Colonic mucosa (tissue), 4 donors: ENCODE results near the gene RABEPK. TPM values are rescaled to one million over a fixed set of nuclear protein-coding genes. Genes with fewer than 3 reads are reported as not detected.
"Not testable (repeated sequence)": the region's sequence is repeated elsewhere in the genome, so short reads cannot be mapped to it uniquely, and the experiment has no call there.

ENCODE experiments used
- DNase-seq: peaks from one replicate; pipeline ENCODE4 v3.0.0-alpha.2; 2020
- H3K27ac ChIP-seq: fragments of 200-600 bp; one replicate; pipeline ENCODE4 v1.8.0; 2021
- H3K27me3 ChIP-seq: fragments of 200-600 bp; one replicate; pipeline ENCODE4 v1.8.0; 2021
- H3K36me3 ChIP-seq: fragments of 200-600 bp; one replicate; pipeline ENCODE4 v1.8.0; 2021
- H3K4me1 ChIP-seq: fragments of 200-600 bp; one replicate; pipeline ENCODE4 v1.8.0; 2021; ENCODE audit warnings: mild to moderate bottlenecking
- H3K4me3 ChIP-seq: fragments of 200-600 bp; one replicate; pipeline ENCODE4 v1.8.0; 2021
- H3K9ac ChIP-seq, 2 donors: one replicate each; pipeline ENCODE4 v1.7.0; 2013; ENCODE audit warnings: control low read depth in 2 of 2, low read depth in 2 of 2, low read length in 2 of 2
- H3K9me3 ChIP-seq: fragments of 200-600 bp; one replicate; pipeline ENCODE4 v1.8.0; 2021
- CTCF ChIP-seq: fragments of 200-600 bp; IDR thresholded peaks from one replicate; pipeline ENCODE4 v1.8.0; 2022; ENCODE audit warnings: antibody characterized with exemption, mild to moderate bottlenecking
- intact Hi-C: fragments of 100-400 bp; cut with DNase I; formaldehyde crosslinking; loops from one replicate; pipeline ENCODE4 v1.14.1; 2022
- total RNA-seq, 2 donors: library from RNA; stranded (reverse); fragmentation: NEBNext Ultra II Directional in 1 of 2; extraction: Animal tissue kit (Norgen Biotek cat#: 25700) in 1 of 2; gene quantifications; one replicate each; pipeline ENCODE4 v1.2.1, GENCODE V29; 2021
- donor health status: healthy.
- donor health status: DM: no; HTN: no; CAD: no.
- donor health status: DM: no; HTN: no; CAD: no.

The RABEPK gene
- total RNA-seq, 2 donors from 2014 or later, result 8.0 to 17.2 TPM

GRCh38 chr9:125177888-125178287, 22.5 kb upstream of the RABEPK start:
- Histone ChIP-seq H3K4me1 (peaks cover 4% of the 10 kb centered on the region), H3K9ac (no peak overlapping the region)
- intact Hi-C loops, result no loop called here

GRCh38 chr9:125179776-125180175, 20.6 kb upstream of the RABEPK start:
- H3K36me3 ChIP-seq, H3K4me3 ChIP-seq, H3K9ac ChIP-seq, H3K27ac ChIP-seq, intact Hi-C loops, DNase-seq, H3K9me3 ChIP-seq, H3K27me3 ChIP-seq: not testable (repeated sequence)
- H3K4me1 ChIP-seq, result peaks cover 11% of the 10 kb centered on the region

More at GRCh38 chr9:125177888-125178287, 22.5 kb upstream of the RABEPK start:
- Histone ChIP-seq H3K4me3 (no peak overlapping the region), H3K27me3 (no peaks in the 10 kb centered on the region), H3K36me3 (no peaks in the 10 kb centered on the region), H3K27ac (no peak overlapping the region), H3K9me3 (no peaks in the 10 kb centered on the region)
- DNase-seq, result no peak
- no peak for TF ChIP-seq CTCF

GRCh38 chr9:125180876-125181275, 19.5 kb upstream of the RABEPK start:
- Histone ChIP-seq H3K27ac (no peak overlapping the region), H3K9me3 (no peaks in the 10 kb centered on the region), H3K4me1 (peaks cover 11% of the 10 kb centered on the region), H3K4me3 (no peak overlapping the region), H3K27me3 (no peaks in the 10 kb centered on the region), H3K9ac (no peak overlapping the region), H3K36me3 (no peaks in the 10 kb centered on the region)
- intact Hi-C loops, result no loop called here
- TF ChIP-seq CTCF, result no peak
- DNase-seq, result no peak

GRCh38 chr9:125181756-125182155, 18.6 kb upstream of the RABEPK start:
- H3K9me3 ChIP-seq, H3K27me3 ChIP-seq, DNase-seq, H3K4me3 ChIP-seq, H3K9ac ChIP-seq, H3K27ac ChIP-seq, intact Hi-C loops, H3K36me3 ChIP-seq: not testable (repeated sequence)
- peaks cover 11% of the 10 kb centered on the region for H3K4me1 ChIP-seq

GRCh38 chr9:125183054-125183453, 17.3 kb upstream of the RABEPK start:
- Histone ChIP-seq H3K27me3 (no peaks in the 10 kb centered on the region), H3K9me3 (no peaks in the 10 kb centered on the region), H3K4me1 (peaks cover 7% of the 10 kb centered on the region), H3K36me3 (no peaks in the 10 kb centered on the region), H3K27ac (no peak overlapping the region), H3K9ac (no peak overlapping the region), H3K4me3 (no peak overlapping the region)
- intact Hi-C loops, result no loop called here
- no peak for DNase-seq
- no peak for TF ChIP-seq CTCF

GRCh38 chr9:125183561-125183960, 16.8 kb upstream of the RABEPK start:
- TF ChIP-seq CTCF, result no peak
- H3K9ac ChIP-seq, result no peak overlapping the region
- peak; percentile 31 for DNase-seq
- H3K4me1 ChIP-seq, result peaks cover 7% of the 10 kb centered on the region
- H3K27ac ChIP-seq, result peak overlapping the region; percentile 45
- no peak overlapping the region for H3K4me3 ChIP-seq
- no peaks in the 10 kb centered on the region for H3K9me3 ChIP-seq
- intact Hi-C loops, result no loop called here
- H3K36me3 ChIP-seq, result no peaks in the 10 kb centered on the region
- no peaks in the 10 kb centered on the region for H3K27me3 ChIP-seq

GRCh38 chr9:125189011-125189360, 11.4 kb upstream of the RABEPK start:
- peak overlapping the region; percentile 90 to 99 for H3K9ac ChIP-seq
- H3K27me3 ChIP-seq, result no peaks in the 10 kb centered on the region
- H3K27ac ChIP-seq, result peak overlapping the region; percentile 81
- H3K36me3 ChIP-seq, result no peaks in the 10 kb centered on the region
- H3K4me1 ChIP-seq, result peaks cover 9% of the 10 kb centered on the region
- intact Hi-C loops, result no loop called here
- H3K4me3 ChIP-seq, result peak overlapping the region; percentile 98
- DNase-seq, result peak; percentile 41
- no peaks in the 10 kb centered on the region for H3K9me3 ChIP-seq
- no peak for TF ChIP-seq CTCF
